ENCODE measurements around the gene SKAP2. TPM values are rescaled to one million over a fixed set of nuclear protein-coding genes. Genes with fewer than 3 reads are reported as not detected.

The SKAP2 gene
- polyA plus RNA-seq, 1 experiment: 2.7 TPM

GRCh38 chr7:26815426-26815825, 49.0 kb downstream of the SKAP2 start:
- no peak for DNase-seq (ENCODE audit: low read depth)
- no peak for TF ChIP-seq CTCF (IDR thresholded peaks at IDR 0.05; ENCODE audit: insufficient read depth, low read depth, low read length)
- ChIA-PET POLR2A (no interaction called here), CTCF (no interaction called here)
- no peak overlapping the region for H3K4me3 ChIP-seq (ENCODE audit: low read depth, low read length)
- no peaks in the 10 kb centered on the region for H3K27me3 ChIP-seq (ENCODE audit: control insufficient read depth, insufficient read depth, low read length)
- H3K36me3 ChIP-seq (ENCODE audit: control insufficient read depth, insufficient read depth, low read length): no peaks in the 10 kb centered on the region

DNA sequence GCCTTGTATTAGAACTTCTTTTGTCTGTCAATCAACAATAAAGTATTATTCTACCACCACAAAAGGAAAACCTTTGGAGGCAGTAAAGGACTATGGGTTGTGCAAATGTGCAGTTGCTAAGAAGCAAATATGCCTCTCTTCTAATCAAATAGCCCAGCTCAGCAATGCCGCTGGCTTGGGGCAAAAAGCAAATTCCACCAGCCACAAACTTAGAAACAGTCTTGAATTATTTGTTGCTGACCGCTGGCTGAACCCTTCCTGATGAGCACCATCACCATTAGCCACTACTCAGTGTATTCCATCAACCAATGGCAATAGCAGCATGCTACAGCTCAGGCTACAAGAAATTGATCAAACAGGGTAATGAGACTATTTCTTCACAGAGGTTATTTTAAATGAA, 51.0 kb downstream of the SKAP2 start:
- POLR2A ChIA-PET: no interaction called here
- CTCF ChIA-PET: interaction anchor here (0.7 to 1.4 kb wide), 2 partner anchors 16 to 317 kb away, joined by 3 read pairs; partner anchors contain the start of gene HOXA4
- no peak for DNase-seq (ENCODE audit: low read depth)
- Histone ChIP-seq H3K36me3 (ENCODE audit: control insufficient read depth, insufficient read depth, low read length) (no peaks in the 10 kb centered on the region), H3K27me3 (ENCODE audit: control insufficient read depth, insufficient read depth, low read length) (no peaks in the 10 kb centered on the region), H3K4me3 (ENCODE audit: low read depth, low read length) (no peak overlapping the region)
- no peak for TF ChIP-seq CTCF (IDR thresholded peaks at IDR 0.05; ENCODE audit: insufficient read depth, low read depth, low read length)

GRCh38 chr7:26794541-26794940, 69.8 kb downstream of the SKAP2 start:
- DNase-seq (ENCODE audit: low read depth): no peak
- ChIA-PET CTCF (no interaction called here), POLR2A (no interaction called here)
- Histone ChIP-seq H3K27me3 (ENCODE audit: control insufficient read depth, insufficient read depth, low read length) (no peaks in the 10 kb centered on the region), H3K36me3 (ENCODE audit: control insufficient read depth, insufficient read depth, low read length) (no peaks in the 10 kb centered on the region), H3K4me3 (ENCODE audit: low read depth, low read length) (no peak overlapping the region)
- TF ChIP-seq CTCF (IDR thresholded peaks at IDR 0.05; ENCODE audit: insufficient read depth, low read depth, low read length): no peak

- TF ChIP-seq CTCF (IDR thresholded peaks at IDR 0.05; ENCODE audit: insufficient read depth, low read depth, low read length): no peak
- DNase-seq (ENCODE audit: low read depth): no peak
- H3K4me3 ChIP-seq (ENCODE audit: low read depth, low read length): no peak overlapping the region
- ChIA-PET CTCF (interaction anchor here (0.5 kb wide), 1 partner anchor 25 kb away, joined by 3 read pairs; no protein-coding TSS in a partner anchor), POLR2A (no interaction called here)
- H3K36me3 ChIP-seq (ENCODE audit: control insufficient read depth, insufficient read depth, low read length): no peaks in the 10 kb centered on the region
- H3K27me3 ChIP-seq (ENCODE audit: control insufficient read depth, insufficient read depth, low read length): no peaks in the 10 kb centered on the region
These were observed 71.8 kb downstream of the SKAP2 start for GRCh38 chr7:26792576-26792975.

DNA sequence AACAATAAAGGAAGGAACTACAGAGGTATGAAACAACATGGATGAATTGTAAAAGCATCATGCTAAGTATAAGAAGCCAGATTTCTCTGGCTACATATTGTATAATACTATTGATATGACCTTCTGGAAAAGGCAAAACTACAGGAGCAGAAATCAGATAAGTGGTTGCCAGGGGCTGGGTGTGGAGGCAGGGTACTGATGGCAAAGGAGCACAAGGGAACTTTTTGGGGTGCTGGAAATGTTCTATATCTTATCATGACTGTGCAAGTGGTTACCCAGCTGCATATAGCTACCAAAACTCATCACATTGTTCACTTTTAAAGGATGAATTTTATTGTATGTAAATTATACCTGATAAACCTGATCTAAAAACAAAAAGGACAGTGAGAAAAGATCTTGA, 72.4 kb downstream of the SKAP2 start:
- ChIA-PET POLR2A (no interaction called here), CTCF (no interaction called here)
- no peak for TF ChIP-seq CTCF (IDR thresholded peaks at IDR 0.05; ENCODE audit: insufficient read depth, low read depth, low read length)
- no peaks in the 10 kb centered on the region for H3K27me3 ChIP-seq (ENCODE audit: control insufficient read depth, insufficient read depth, low read length)
- DNase-seq (ENCODE audit: low read depth): no peak
- no peaks in the 10 kb centered on the region for H3K36me3 ChIP-seq (ENCODE audit: control insufficient read depth, insufficient read depth, low read length)
- no peak overlapping the region for H3K4me3 ChIP-seq (ENCODE audit: low read depth, low read length)
